Iris pigment epithelial cell (primary cell): Measurements from ENCODE around the gene ANTKMT.
A peak's percentile ranks its signal among the peaks of the same experiment; 100 is the strongest.
"Not testable (repeated sequence)": the region's sequence is repeated elsewhere in the genome, so short reads cannot be mapped to it uniquely, and the experiment has no call there.

Experiments
- DNase-seq: peaks from one replicate; pipeline ENCODE4 v3.0.0-alpha.2; 2011; ENCODE audit warnings: low read depth

The ANTKMT gene

GRCh38 chr16:681746-682427 lies 39.1 kb upstream of the ANTKMT start:
- peak; percentile 38 for DNase-seq

- DNase-seq = no peak
Measured at GRCh38 chr16:682493-683395, 38.2 kb upstream of the ANTKMT start.

GRCh38 chr16:683396-684070 lies 37.4 kb upstream of the ANTKMT start:
- DNase-seq = no peak

GRCh38 chr16:684071-684794 lies 36.7 kb upstream of the ANTKMT start, which contains the start of gene JMJD8:
Gene JMJD8 (minus strand): TSS chr16:684334. CDS start chr16:684319, 15 bp downstream.
- peak; percentile 96 for DNase-seq

GRCh38 chr16:684961-685696 lies 35.8 kb upstream of the ANTKMT start:
- no peak for DNase-seq

GRCh38 chr16:685967-686366 lies 35.0 kb upstream of the ANTKMT start:
- no peak for DNase-seq

GRCh38 chr16:686459-687260 lies 34.3 kb upstream of the ANTKMT start:
- DNase-seq = no peak

GRCh38 chr16:687499-687898 lies 33.4 kb upstream of the ANTKMT start:
- DNase-seq = no peak

GRCh38 chr16:689175-689897 lies 31.6 kb upstream of the ANTKMT start:
- no peak for DNase-seq

- DNase-seq = not testable (repeated sequence)
Measured at GRCh38 chr16:691242-691641, 29.7 kb upstream of the ANTKMT start.

- no peak for DNase-seq
Measured at GRCh38 chr16:692356-693108, 28.4 kb upstream of the ANTKMT start.

GRCh38 chr16:693364-693763 lies 27.6 kb upstream of the ANTKMT start:
- DNase-seq = no peak

GRCh38 chr16:693766-694165 lies 27.2 kb upstream of the ANTKMT start:
- DNase-seq = no peak

GRCh38 chr16:694187-694862 lies 26.6 kb upstream of the ANTKMT start:
- DNase-seq = no peak

- no peak for DNase-seq
Measured at GRCh38 chr16:694863-695354, 26.0 kb upstream of the ANTKMT start.

- no peak for DNase-seq
Measured at GRCh38 chr16:695355-696089, 25.4 kb upstream of the ANTKMT start.

GRCh38 chr16:698911-699671 lies 21.9 kb upstream of the ANTKMT start:
- no peak for DNase-seq
